HG03469 (cell line): ENCODE results near the gene ZNF227.
"Not testable (repeated sequence)": the region's sequence is repeated elsewhere in the genome, so short reads cannot be mapped to it uniquely, and the experiment has no call there.

Source experiments
- ATAC-seq: cut with Tn5 transposase; IDR thresholded peaks from one replicate; pipeline ENCODE4 v1.9.1; 2021; ENCODE audit warnings: mild to moderate bottlenecking, moderate library complexity, moderate number of reproducible peaks; ENCODE audit not compliant: unreplicated experiment

Gene ZNF227

GRCh38 chr19:44236384-44236783, 24.1 kb downstream of the ZNF227 start:
- ATAC-seq: no peak

DNA sequence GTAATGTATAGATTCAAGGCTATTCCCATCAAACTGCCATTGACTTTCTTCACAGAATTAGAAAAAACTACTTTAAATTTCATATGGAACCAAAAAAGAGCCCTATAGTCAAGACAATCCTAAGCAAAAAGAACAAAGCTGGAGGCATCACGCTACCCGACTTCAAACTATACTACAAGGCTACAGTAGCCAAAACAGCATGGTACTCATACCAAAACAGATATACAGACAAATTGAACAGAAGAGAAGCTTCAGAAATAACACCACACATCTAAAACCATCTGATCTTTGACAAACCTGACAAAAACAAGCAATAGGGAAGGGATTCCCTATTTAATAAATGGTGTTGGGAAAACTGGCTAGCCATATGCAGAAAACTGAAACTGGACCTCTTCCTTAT, 40.0 kb downstream of the ZNF227 start:
- not testable (repeated sequence) for ATAC-seq

DNA sequence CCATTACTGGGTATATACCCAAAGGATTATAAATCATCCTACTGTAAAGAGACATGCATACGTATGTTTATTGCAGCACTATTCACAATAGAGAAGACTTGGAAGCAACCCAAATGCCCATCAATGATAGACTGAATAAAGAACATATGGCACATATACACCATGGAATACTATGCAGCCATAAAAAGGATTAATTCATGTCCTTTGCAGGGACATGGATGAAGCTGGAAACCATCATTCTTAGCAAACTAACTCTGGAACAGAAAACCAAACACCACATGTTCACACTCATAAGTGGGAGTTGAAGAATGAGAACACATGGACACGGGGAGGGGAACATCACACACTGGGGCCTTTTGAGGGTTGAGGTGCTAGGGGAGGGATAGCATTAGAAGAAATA, 41.1 kb downstream of the ZNF227 start:
- ATAC-seq: not testable (repeated sequence)

- ATAC-seq: no peak
Observed at GRCh38 chr19:44254496-44254895, 42.2 kb downstream of the ZNF227 start.

DNA sequence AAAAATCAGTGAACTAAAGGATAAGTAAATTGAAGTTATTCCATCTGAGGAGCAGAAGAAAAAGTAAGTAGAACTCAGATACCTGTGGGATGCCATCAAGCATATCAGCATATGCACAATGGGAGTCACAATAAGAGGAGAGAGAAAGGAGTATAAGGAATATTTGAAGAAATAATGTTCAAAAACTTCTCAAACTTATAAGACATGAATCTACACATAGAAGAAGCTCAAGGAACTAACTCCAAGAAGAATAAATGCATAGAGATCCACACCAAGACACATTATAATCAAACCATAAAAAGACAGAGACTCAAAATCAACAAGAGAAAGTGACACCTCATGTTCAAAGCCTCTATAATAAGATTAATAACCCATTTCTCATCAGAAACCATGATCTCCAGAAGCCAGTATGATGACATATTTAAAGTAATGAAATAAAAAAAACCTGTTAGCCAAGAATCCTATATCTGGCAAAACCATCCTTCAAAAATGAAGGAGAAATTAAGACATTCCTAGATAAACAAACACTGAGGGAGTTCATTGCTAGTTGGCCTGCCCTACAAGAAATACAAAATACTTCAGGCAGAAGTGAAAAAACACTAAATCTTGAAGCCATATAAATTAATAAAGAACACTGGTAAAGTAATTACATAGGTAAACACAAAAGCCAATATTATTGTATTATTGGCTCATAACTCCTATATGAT, 43.5 kb downstream of the ZNF227 start:
- no peak for ATAC-seq

DNA sequence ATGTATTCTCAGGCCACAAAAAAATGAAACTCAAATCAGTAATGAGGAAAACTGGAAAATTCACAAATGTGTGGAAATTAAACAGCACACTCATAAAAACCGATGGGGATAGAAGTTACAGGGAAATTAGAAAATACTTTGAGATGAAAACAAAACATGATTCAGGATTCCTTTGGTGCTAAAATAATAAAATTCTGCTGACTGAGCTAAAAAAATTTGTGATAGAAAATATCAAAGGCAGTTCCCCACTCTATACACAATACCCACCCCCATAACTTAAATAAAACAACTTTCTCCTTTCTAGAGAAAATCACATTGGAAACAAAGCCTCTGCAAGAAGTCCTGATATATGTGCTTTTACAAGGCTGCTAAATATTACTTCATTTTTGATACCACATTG, 45.8 kb downstream of the ZNF227 start:
- ATAC-seq: no peak

- ATAC-seq: no peak
Observed at GRCh38 chr19:44258835-44259413, 46.6 kb downstream of the ZNF227 start.

- ATAC-seq: no peak
Observed at GRCh38 chr19:44260343-44260681, 48.0 kb downstream of the ZNF227 start.

DNA sequence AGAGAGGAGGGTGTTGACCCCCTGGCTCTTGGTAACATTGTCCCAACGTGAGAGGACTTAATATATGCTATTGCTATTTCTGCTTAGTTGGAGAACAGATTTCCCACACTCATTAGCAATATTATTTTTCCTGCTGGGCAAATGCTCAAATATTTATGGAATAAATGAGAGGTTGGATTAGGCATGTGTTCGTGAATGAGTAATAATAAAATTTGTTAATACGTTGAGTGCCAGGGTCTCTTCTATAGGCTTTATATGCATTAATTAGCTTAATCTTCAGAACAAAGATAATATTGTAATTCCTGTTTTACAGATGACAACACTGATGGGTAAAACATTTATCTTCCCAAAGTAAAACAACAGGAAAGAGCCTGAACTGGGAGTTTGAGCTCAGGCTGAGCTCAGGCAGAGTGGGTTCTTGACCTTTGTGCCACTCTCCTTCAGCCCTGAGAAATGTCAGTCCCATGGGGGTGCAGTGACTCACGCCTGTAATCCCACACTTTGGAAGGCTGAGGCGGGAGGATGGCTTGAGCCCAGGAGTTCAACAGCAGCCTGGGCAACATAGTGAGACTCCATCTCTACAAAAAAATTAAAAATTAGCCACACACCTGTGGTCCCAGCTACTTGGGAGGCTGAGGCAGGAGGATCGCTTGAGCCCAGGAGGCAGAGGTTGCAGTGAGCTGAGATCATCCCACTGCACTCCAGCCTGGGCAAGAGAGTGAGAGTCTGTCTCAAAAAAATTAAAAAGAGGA, 48.5 kb downstream of the ZNF227 start:
- no peak for ATAC-seq

GRCh38 chr19:44277331-44277730, 65.0 kb downstream of the ZNF227 start:
- ATAC-seq: no peak

GRCh38 chr19:44278181-44278690, 65.9 kb downstream of the ZNF227 start:
- no peak for ATAC-seq

- no peak for ATAC-seq
Observed at GRCh38 chr19:44280916-44281315, 68.6 kb downstream of the ZNF227 start.

- ATAC-seq: no peak
Observed at GRCh38 chr19:44282846-44283245, 70.5 kb downstream of the ZNF227 start.

DNA sequence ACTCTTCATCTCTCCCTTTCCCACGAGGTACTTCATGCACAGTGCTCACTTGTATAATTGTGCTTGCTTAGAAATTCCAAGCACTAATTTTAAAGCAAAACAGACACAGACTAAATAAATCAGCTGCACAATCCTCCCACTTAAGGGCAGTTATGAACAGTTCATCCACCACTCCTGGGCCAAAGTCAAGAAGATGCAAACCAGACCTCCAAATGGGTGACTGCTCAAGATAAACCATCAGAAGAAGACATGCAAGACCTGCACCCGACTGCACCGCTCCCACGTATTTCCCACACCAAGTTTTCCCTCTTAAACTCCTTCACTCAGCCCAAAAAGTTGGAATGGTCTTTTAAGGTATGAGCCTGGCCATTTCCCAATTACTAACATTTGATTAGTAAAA, 72.6 kb downstream of the ZNF227 start:
- ATAC-seq: no peak
